ENCODE results near the gene SETSIP. TPM values are rescaled to one million over a fixed set of nuclear protein-coding genes. Genes with fewer than 3 reads are reported as not detected.
"Not testable (repeated sequence)": the region's sequence is repeated elsewhere in the genome, so short reads cannot be mapped to it uniquely, and the experiment has no call there.

SETSIP gene
- total RNA-seq, 2 experiments from 2014 or later: 0.47 TPM; not detected in 1

GRCh38 chr1:92037400-92037799 is 37.8 kb downstream of the SETSIP start:
- POLR2A ChIA-PET: no interaction called here
- no peak overlapping the region for H3K4me3 Mint-ChIP-seq
- no peaks in the 10 kb centered on the region for H3K9me3 Mint-ChIP-seq

GRCh38 chr1:92031281-92032110 is 43.7 kb downstream of the SETSIP start:
- Mint-ChIP-seq H3K36me3 (no peaks in the 10 kb centered on the region), H3K27ac (no peak overlapping the region), H3K4me1 (peaks cover 7% of the 10 kb centered on the region), H3K9me3 (no peaks in the 10 kb centered on the region), H3K4me3 (no peak overlapping the region), H3K27me3 (peaks cover 39% of the 10 kb centered on the region)
- ATAC-seq (ENCODE audit: low read depth): no peak
- POLR2A ChIA-PET: no interaction called here
- DNase-seq: no peak

More at GRCh38 chr1:92037400-92037799, 37.8 kb downstream of the SETSIP start:
- ATAC-seq (ENCODE audit: low read depth) (no peak), DNase-seq (no peak)
- Mint-ChIP-seq H3K4me1 (no peaks in the 10 kb centered on the region), H3K27me3 (peaks cover 24% of the 10 kb centered on the region), H3K27ac (no peak overlapping the region), H3K36me3 (no peaks in the 10 kb centered on the region)

- POLR2A ChIA-PET: no interaction called here
- Mint-ChIP-seq H3K27me3 (peaks cover 35% of the 10 kb centered on the region), H3K27ac (no peak overlapping the region), H3K4me1 (peaks cover 7% of the 10 kb centered on the region), H3K36me3 (no peaks in the 10 kb centered on the region), H3K4me3 (peak overlapping the region; percentile 69), H3K9me3 (no peaks in the 10 kb centered on the region)
- DNase-seq (no peak), ATAC-seq (ENCODE audit: low read depth) (no peak)
Observed at GRCh38 chr1:92030656-92031107, 44.5 kb downstream of the SETSIP start.

- H3K9me3 Mint-ChIP-seq: no peaks in the 10 kb centered on the region
- H3K27ac Mint-ChIP-seq: no peak overlapping the region
- H3K4me3 Mint-ChIP-seq: peak overlapping the region; percentile 54
- POLR2A ChIA-PET: no interaction called here
- no peak for ATAC-seq (ENCODE audit: low read depth)
- no peak for DNase-seq
- no peaks in the 10 kb centered on the region for H3K36me3 Mint-ChIP-seq
- H3K27me3 Mint-ChIP-seq: peaks cover 28% of the 10 kb centered on the region
- peaks cover 7% of the 10 kb centered on the region for H3K4me1 Mint-ChIP-seq
Observed at GRCh38 chr1:92029241-92029922, 45.8 kb downstream of the SETSIP start.

- H3K27ac Mint-ChIP-seq: no peak overlapping the region
- DNase-seq: no peak
- peaks cover 35% of the 10 kb centered on the region for H3K27me3 Mint-ChIP-seq
- no peak overlapping the region for H3K4me3 Mint-ChIP-seq
- no peak for ATAC-seq (ENCODE audit: low read depth)
- POLR2A ChIA-PET: interaction anchor here (0.7 kb wide), 1 partner anchor 54 kb away, joined by 5 read pairs; no protein-coding TSS in a partner anchor
- H3K9me3 Mint-ChIP-seq: peaks cover 8% of the 10 kb centered on the region
- H3K4me1 Mint-ChIP-seq: peaks cover 7% of the 10 kb centered on the region
- peaks cover 3% of the 10 kb centered on the region for H3K36me3 Mint-ChIP-seq
Observed at GRCh38 chr1:92026806-92027205, 48.4 kb downstream of the SETSIP start.

GRCh38 chr1:92026042-92026441 is 49.2 kb downstream of the SETSIP start:
- H3K27me3 Mint-ChIP-seq: peaks cover 31% of the 10 kb centered on the region
- H3K36me3 Mint-ChIP-seq; H3K27ac Mint-ChIP-seq; POLR2A ChIA-PET; ATAC-seq (ENCODE audit: low read depth); DNase-seq; H3K4me1 Mint-ChIP-seq; H3K9me3 Mint-ChIP-seq; H3K4me3 Mint-ChIP-seq: not testable (repeated sequence)

Other genes with a start within 250 kb of the SETSIP start
- 10 to 100 TPM; 13.9 to 15.3 TPM for gene TGFBR3, start 189.3 kb downstream of the SETSIP start, total RNA-seq
- not detected for gene BRDT, start 126.0 kb downstream of the SETSIP start, total RNA-seq
- not detected for gene EPHX4, start 45.4 kb downstream of the SETSIP start, total RNA-seq
- 1 to 10 TPM; 2.6 to 2.7 TPM for gene BTBD8, start 4.9 kb upstream of the SETSIP start, total RNA-seq
- gene C1orf146, start 142.5 kb upstream of the SETSIP start, total RNA-seq: not detected
- gene GLMN, start 223.6 kb upstream of the SETSIP start, total RNA-seq: 10 to 100 TPM; 17.3 to 17.8 TPM
- 10 to 100 TPM; 32.7 to 37.5 TPM for gene RPAP2, start 223.6 kb upstream of the SETSIP start, total RNA-seq